ENCODE measurements around the gene CNPY4. TPM values are rescaled to one million over a fixed set of nuclear protein-coding genes. Genes with fewer than 3 reads are reported as not detected.

Gene CNPY4
- polyA plus RNA-seq, 10 donors, result 28.1 to 53.4 (median 38.3) TPM

DNA sequence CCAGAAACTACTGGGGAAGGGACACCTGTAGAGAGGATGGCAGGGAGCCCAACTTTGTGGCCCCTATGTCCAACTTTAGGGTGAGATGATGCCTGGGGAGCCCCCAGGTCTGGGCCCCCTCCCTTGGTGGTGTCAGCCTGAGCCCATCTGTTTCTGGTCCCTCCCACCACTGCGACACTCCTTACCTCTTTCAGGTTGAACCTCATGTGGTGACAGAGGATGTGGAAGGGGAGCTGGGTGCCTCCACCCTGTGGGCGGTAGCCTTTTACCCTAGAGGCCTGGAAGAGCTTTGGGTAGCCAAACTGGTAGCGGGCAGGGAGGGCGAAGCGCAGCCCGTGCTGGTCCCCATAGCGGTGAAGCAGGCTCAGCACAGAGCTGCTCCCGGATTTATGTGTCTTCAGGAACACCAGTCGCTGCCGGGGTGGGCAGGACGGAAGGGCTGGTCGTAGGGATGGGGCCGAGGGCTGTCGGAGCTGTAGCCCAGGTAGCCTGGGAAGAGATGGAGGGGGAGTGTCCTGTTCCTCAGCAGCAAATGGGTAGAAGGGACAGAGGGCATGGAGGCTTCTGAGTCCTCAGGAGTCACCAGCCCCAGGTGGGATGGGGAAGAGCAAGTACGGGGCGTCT, 47.0 kb downstream of the CNPY4 start:
- no peak for DNase-seq

- DNase-seq, result peak in 1 of 3 donors; percentile 48
Observed at GRCh38 chr7:100166970-100167911, 47.8 kb downstream of the CNPY4 start.

DNA sequence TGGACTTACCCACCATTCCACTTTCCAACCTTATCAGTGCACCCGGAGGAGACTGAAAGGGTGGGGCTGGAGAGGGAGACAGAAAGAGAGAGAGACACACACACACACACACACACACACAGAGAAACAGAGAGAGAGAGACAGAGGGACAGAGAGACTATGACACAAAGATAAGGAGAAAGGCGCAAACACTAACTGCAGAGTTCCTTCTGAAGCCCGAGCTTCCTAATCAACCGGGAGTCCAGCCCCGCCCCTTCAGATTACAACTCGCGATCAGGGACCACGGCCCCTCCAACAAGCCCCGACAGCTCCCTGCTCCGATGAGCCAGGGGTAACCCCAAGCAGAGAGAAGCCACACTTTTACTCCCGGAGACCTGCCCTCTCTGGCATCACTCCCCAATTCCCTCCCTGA, 48.5 kb downstream of the CNPY4 start:
- DNase-seq, result no peak

DNA sequence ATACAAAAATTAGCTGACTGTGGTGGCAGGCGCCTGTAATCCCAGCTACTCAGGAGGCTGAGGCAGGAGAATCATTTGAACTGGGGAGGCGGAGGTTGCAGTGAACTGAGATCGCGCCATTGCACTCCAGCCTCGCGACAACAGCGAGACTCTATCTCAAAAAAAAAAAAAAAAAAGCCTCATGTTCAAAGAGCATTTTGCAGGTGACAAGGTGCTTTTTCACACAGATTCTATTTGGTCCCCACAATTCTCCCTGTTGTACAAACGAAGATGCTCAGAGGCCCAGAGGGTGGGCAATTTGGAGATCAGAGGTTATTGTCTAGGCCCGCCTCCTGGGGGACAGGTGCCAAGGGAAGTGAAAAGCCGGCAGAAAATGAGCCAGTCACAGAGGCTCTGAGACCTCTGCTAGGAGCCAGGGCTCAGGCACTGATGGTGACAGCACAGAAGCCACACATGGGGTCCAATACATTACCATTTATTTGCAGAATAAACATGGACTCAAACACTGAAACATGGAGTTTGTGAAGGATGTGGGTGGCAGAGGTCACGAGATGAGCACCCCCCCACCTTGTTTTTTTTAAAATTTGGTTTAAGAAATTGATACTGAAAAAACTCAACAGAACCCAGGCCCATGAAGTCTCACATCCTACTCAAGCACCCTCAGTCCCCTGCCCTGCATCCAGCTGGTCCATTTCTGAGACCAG, 49.9 kb downstream of the CNPY4 start:
- no peak for DNase-seq

DNA sequence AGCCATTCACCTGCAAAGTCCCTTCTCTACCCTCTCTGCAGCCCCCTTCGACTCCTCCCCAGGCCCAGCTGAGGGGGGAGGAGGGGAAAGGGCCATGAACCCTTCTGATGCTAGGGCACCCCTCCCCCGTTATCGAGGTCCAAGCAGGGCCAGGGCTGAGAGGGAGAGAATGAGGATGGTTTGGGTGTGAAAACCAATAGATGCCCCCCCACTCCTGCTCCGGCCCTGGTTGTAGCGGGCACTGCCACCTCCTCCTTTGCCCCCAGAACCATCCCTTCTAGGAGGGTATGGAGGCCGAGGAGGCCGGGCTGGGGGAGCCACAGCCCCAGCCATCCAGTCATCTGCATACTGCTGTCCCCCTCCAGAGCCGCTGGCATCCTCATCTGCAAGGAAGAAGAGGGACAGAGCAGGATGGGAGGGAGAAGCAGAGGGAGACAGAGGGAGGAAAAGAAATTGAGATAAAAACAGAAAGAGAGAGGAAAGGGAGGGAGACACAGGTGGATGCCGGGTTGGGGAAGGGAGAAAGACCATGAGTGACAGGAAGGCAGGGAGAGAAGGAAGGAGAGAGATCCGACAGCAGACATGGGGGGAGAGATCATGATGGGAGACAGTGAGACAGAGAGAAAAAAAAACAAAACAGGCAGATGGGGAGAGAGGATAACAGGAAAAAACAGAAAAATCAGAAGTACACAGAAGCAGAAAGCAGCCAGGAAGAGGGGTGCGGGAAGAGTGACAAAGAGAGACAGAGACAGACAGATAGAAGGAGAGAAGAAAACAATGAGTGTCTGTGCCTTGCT, 50.9 kb downstream of the CNPY4 start:
- no peak for DNase-seq

DNA sequence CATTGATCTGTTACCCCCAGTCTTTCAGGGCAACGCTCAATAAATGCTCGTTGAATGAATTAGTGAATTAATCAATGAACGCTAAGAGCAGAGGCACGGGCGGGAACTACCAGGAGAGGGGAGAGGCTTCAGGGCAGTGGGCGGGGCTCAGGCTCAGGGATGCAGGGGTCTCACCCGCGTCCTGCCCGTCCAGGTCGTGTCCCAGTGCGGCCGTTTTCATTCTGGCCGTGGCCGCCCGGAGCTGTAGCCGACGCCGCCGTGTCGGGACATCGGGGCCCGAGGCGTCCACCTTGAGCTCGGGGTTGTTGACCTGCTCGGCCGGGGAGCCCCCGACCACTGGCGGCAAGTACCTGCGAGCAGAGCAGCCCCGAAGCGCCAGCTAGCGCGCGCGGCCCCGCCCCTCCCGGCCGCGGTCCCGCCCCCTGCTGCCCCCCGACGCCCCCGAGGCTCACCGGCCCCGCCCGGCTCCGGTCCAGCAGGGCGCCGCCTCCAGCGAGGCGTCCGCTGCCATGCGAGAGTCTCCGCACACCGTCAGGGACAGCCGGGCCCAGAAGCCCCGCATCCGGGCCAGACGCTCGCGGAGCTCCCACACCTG, 51.8 kb downstream of the CNPY4 start:
- no peak for DNase-seq

- DNase-seq, result no peak
Observed at GRCh38 chr7:100171840-100172239, 52.4 kb downstream of the CNPY4 start.

- DNase-seq, result no peak
Observed at GRCh38 chr7:100173806-100174495, 54.5 kb downstream of the CNPY4 start.

GRCh38 chr7:100174582-100174981, 55.1 kb downstream of the CNPY4 start:
- DNase-seq, result no peak

Other genes with a start within 250 kb of the CNPY4 start
- under 1 TPM in 1 of 10 donors, not detected in 9; 0.14 TPM for gene OR2AE1, start 242.6 kb upstream of the CNPY4 start, polyA plus RNA-seq (ENCODE audit: insufficient read length in 10 of 10)
- gene TRIM4, start 200.1 kb upstream of the CNPY4 start, polyA plus RNA-seq (ENCODE audit: insufficient read length in 10 of 10), result 10 to 100 TPM; 14.6 to 19.5 (median 16.6) TPM
- under 1 TPM; 0.18 to 0.63 (median 0.41) TPM for gene GJC3, start 190.0 kb upstream of the CNPY4 start, polyA plus RNA-seq (ENCODE audit: insufficient read length in 10 of 10)
- gene AZGP1, start 143.6 kb upstream of the CNPY4 start, polyA plus RNA-seq (ENCODE audit: insufficient read length in 10 of 10), result 1 to 10 TPM in 4 of 10 donors, under 1 TPM in 6; 0.56 to 1.3 (median 0.82) TPM
- gene ZKSCAN1, start 104.0 kb upstream of the CNPY4 start, polyA plus RNA-seq (ENCODE audit: insufficient read length in 10 of 10), result 10 to 100 TPM; 18.3 to 34.5 (median 31.2) TPM
- gene ZSCAN21, start 69.9 kb upstream of the CNPY4 start, polyA plus RNA-seq (ENCODE audit: insufficient read length in 10 of 10), result 10 to 100 TPM; 10.3 to 16.7 (median 13.9) TPM
- gene ZNF3, start 37.9 kb upstream of the CNPY4 start, polyA plus RNA-seq (ENCODE audit: insufficient read length in 10 of 10), result 10 to 100 TPM; 21.1 to 31.0 (median 26.7) TPM
- gene COPS6, start 30.7 kb upstream of the CNPY4 start, polyA plus RNA-seq (ENCODE audit: insufficient read length in 10 of 10), result 100 to 1,000 TPM in 2 of 10 donors, 10 to 100 TPM in 8; 83.6 to 105 (median 86.3) TPM
- 10 to 100 TPM; 57.2 to 96.4 (median 66.4) TPM for gene MCM7, start 18.2 kb upstream of the CNPY4 start, polyA plus RNA-seq (ENCODE audit: insufficient read length in 10 of 10)
- 10 to 100 TPM; 16.1 to 25.5 (median 19.3) TPM for gene AP4M1, start 18.0 kb upstream of the CNPY4 start, polyA plus RNA-seq (ENCODE audit: insufficient read length in 10 of 10)
- 10 to 100 TPM; 30.8 to 40.0 (median 34.1) TPM for gene TAF6, start 276 bp upstream of the CNPY4 start, polyA plus RNA-seq (ENCODE audit: insufficient read length in 10 of 10)
- 1 to 10 TPM in 4 of 10 donors, under 1 TPM in 6; 0.44 to 1.5 (median 0.95) TPM for gene MBLAC1, start 7.3 kb downstream of the CNPY4 start, polyA plus RNA-seq (ENCODE audit: insufficient read length in 10 of 10)
- gene LAMTOR4, start 29.3 kb downstream of the CNPY4 start, polyA plus RNA-seq (ENCODE audit: insufficient read length in 10 of 10), result 10 to 100 TPM; 48.3 to 81.1 (median 61.8) TPM
- gene TRAPPC14, start 39.1 kb downstream of the CNPY4 start, polyA plus RNA-seq (ENCODE audit: insufficient read length in 10 of 10), result 10 to 100 TPM in 7 of 10 donors, 1 to 10 TPM in 3; 9.6 to 12.9 (median 10.7) TPM
- 10 to 100 TPM in 8 of 10 donors, 1 to 10 TPM in 2; 8.6 to 14.4 (median 11.0) TPM for gene GAL3ST4, start 49.0 kb downstream of the CNPY4 start, polyA plus RNA-seq (ENCODE audit: insufficient read length in 10 of 10)
- gene GPC2, start 57.7 kb downstream of the CNPY4 start, polyA plus RNA-seq (ENCODE audit: insufficient read length in 10 of 10), result 1 to 10 TPM; 4.0 to 8.6 (median 5.9) TPM
- gene STAG3, start 58.3 kb downstream of the CNPY4 start, polyA plus RNA-seq (ENCODE audit: insufficient read length in 10 of 10), result 10 to 100 TPM in 7 of 10 donors, 1 to 10 TPM in 3; 8.4 to 25.7 (median 12.6) TPM
- gene PVRIG, start 100.3 kb downstream of the CNPY4 start, polyA plus RNA-seq (ENCODE audit: insufficient read length in 10 of 10), result 10 to 100 TPM in 1 of 10 donors, 1 to 10 TPM in 9; 2.6 to 11.6 (median 4.7) TPM
- 1 to 10 TPM; 4.4 to 7.2 (median 5.6) TPM for gene SPDYE3, start 188.1 kb downstream of the CNPY4 start, polyA plus RNA-seq (ENCODE audit: insufficient read length in 10 of 10)
- 10 to 100 TPM; 11.6 to 30.5 (median 14.5) TPM for gene PILRB, start 238.5 kb downstream of the CNPY4 start, polyA plus RNA-seq (ENCODE audit: insufficient read length in 10 of 10)